Astrocyte (in vitro differentiated cells and primary cell): ENCODE results near the gene RETREG1. TPM values are rescaled to one million over a fixed set of nuclear protein-coding genes. Genes with fewer than 3 reads are reported as not detected.
A peak's percentile ranks its signal among the peaks of the same experiment; 100 is the strongest.

Source experiments
- DNase-seq: peaks from one replicate; pipeline ENCODE4 v3.0.0-alpha.2; 2010; ENCODE audit warnings: low read depth
- FAIRE-seq: peaks from 2 replicates; lab custom pipeline; 2011; peaks lifted over from hg19 to GRCh38; lab: Jason Lieb, UNC
- H2AFZ ChIP-seq: 2 replicates; pipeline ENCODE4 v1.6.0; 2012; ENCODE audit warnings: low read depth, low read length, inconsistent platforms
- H3K27ac ChIP-seq: 2 replicates; pipeline ENCODE4 v1.5.1; 2011; ENCODE audit warnings: low read depth, low read length, inconsistent platforms
- H3K27me3 ChIP-seq: 2 replicates; pipeline ENCODE4 v1.6.0; 2011; ENCODE audit warnings: low read length, inconsistent platforms; ENCODE audit not compliant: insufficient read depth
- H3K36me3 ChIP-seq: 2 replicates; pipeline ENCODE4 v1.5.1; 2011; ENCODE audit warnings: low read length, inconsistent platforms; ENCODE audit not compliant: insufficient read depth
- H3K4me1 ChIP-seq: 2 replicates; pipeline ENCODE4 v1.5.1; 2011; ENCODE audit warnings: low read length, inconsistent platforms; ENCODE audit not compliant: insufficient read depth
- H3K4me2 ChIP-seq: 2 replicates; pipeline ENCODE4 v1.6.0; 2012; ENCODE audit warnings: low read length, inconsistent platforms
- H3K4me3 ChIP-seq: 2 replicates; pipeline ENCODE4 v1.5.1; 2011; ENCODE audit warnings: low read depth, mild to moderate bottlenecking, low read length, inconsistent platforms; ENCODE audit not compliant: insufficient read depth
- H3K79me2 ChIP-seq: 2 replicates; pipeline ENCODE4 v1.6.0; 2012; ENCODE audit warnings: mild to moderate bottlenecking, low read length, inconsistent platforms; ENCODE audit not compliant: insufficient read depth
- H3K9ac ChIP-seq: 2 replicates; pipeline ENCODE4 v1.6.0; 2012; ENCODE audit warnings: mild to moderate bottlenecking, low read length, inconsistent platforms
- H3K9me3 ChIP-seq: 2 replicates; pipeline ENCODE4 v1.5.1; 2012; ENCODE audit warnings: low read depth, mild to moderate bottlenecking, low read length, inconsistent platforms; ENCODE audit not compliant: insufficient read depth
- H4K20me1 ChIP-seq: 2 replicates; pipeline ENCODE4 v1.6.0; 2012; ENCODE audit warnings: low read length, inconsistent platforms; ENCODE audit not compliant: insufficient read depth
- H3K27ac Mint-ChIP-seq: one replicate; pipeline ENCODE4 v1.8.0; 2021; ENCODE audit warnings: mild to moderate bottlenecking, mixed read lengths; ENCODE audit not compliant: unreplicated experiment
- H3K27me3 Mint-ChIP-seq: one replicate; pipeline ENCODE4 v1.8.0; 2021; ENCODE audit warnings: low read depth, mixed read lengths; ENCODE audit not compliant: unreplicated experiment
- H3K36me3 Mint-ChIP-seq: one replicate; pipeline ENCODE4 v1.8.0; 2021; ENCODE audit warnings: low read depth, mixed read lengths; ENCODE audit not compliant: unreplicated experiment
- H3K4me1 Mint-ChIP-seq: one replicate; pipeline ENCODE4 v1.8.0; 2021; ENCODE audit warnings: low read depth, mixed read lengths; ENCODE audit not compliant: unreplicated experiment
- H3K4me3 Mint-ChIP-seq: one replicate; pipeline ENCODE4 v1.8.0; 2021; ENCODE audit warnings: mild to moderate bottlenecking, moderate library complexity, mixed read lengths; ENCODE audit not compliant: unreplicated experiment
- H3K9me3 Mint-ChIP-seq: one replicate; pipeline ENCODE4 v1.8.0; 2021; ENCODE audit warnings: mild to moderate bottlenecking, mixed read lengths; ENCODE audit not compliant: unreplicated experiment
- EZH2 ChIP-seq: IDR thresholded peaks from 2 replicates; pipeline ENCODE4 v1.6.1; 2012; ENCODE audit warnings: mild to moderate bottlenecking, low read length, inconsistent platforms; ENCODE audit not compliant: insufficient read depth
- total RNA-seq: library from RNA; stranded (reverse); gene quantifications from 2 replicates; pipeline ENCODE4 v1.2.1, GENCODE V29; 2021
- TF ChIP-seq, protein P1 (sequence below): IDR thresholded peaks from 2 replicates; pipeline ENCODE4 v1.5.1; 2011; ENCODE audit warnings: low read depth, mild to moderate bottlenecking, inconsistent platforms, low read length, moderate library complexity; ENCODE audit not compliant: insufficient read depth

The RETREG1 gene
- total RNA-seq, 1 donor from 2014 or later: 0.98 TPM

DNA sequence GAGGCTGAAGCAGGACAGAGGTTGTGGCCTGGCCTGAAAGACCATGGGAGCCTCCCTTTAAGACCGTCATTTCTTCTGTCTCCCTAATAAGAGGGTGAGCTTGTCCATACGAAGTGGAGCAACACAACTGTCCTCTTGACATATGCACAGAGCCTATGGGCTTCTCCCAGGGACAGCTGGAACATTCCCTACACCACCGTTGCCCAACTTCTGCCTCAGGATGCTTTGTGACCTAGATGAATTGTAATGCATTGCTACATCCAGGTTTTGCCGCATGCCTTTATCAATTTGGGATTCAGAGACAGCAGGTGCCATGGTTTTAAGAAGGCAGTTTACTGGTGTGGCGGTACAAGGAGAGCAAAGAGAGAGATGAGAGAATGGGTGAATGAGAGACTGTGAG lies 116.8 kb downstream of the RETREG1 start:
- H3K9ac ChIP-seq: no peak overlapping the region
- Mint-ChIP-seq H3K27ac (no peak overlapping the region), H3K27me3 (no peaks in the 10 kb centered on the region), H3K4me1 (peaks cover 7% of the 10 kb centered on the region), H3K4me3 (no peak overlapping the region), H3K9me3 (peaks cover 2% of the 10 kb centered on the region), H3K36me3 (peaks cover 1% of the 10 kb centered on the region)
- FAIRE-seq (no peak), DNase-seq (no peak)
- H3K27ac ChIP-seq: no peak overlapping the region
- H3K9me3 ChIP-seq: no peaks in the 10 kb centered on the region
- H3K4me2 ChIP-seq: no peak overlapping the region
- H2AFZ ChIP-seq: no peak overlapping the region
- H3K27me3 ChIP-seq: no peaks in the 10 kb centered on the region
- H3K4me3 ChIP-seq: no peak overlapping the region
- TF ChIP-seq, protein P1, sequence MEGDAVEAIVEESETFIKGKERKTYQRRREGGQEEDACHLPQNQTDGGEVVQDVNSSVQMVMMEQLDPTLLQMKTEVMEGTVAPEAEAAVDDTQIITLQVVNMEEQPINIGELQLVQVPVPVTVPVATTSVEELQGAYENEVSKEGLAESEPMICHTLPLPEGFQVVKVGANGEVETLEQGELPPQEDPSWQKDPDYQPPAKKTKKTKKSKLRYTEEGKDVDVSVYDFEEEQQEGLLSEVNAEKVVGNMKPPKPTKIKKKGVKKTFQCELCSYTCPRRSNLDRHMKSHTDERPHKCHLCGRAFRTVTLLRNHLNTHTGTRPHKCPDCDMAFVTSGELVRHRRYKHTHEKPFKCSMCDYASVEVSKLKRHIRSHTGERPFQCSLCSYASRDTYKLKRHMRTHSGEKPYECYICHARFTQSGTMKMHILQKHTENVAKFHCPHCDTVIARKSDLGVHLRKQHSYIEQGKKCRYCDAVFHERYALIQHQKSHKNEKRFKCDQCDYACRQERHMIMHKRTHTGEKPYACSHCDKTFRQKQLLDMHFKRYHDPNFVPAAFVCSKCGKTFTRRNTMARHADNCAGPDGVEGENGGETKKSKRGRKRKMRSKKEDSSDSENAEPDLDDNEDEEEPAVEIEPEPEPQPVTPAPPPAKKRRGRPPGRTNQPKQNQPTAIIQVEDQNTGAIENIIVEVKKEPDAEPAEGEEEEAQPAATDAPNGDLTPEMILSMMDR: no peak
- TF ChIP-seq EZH2: no peak
- no peaks in the 10 kb centered on the region for H3K4me1 ChIP-seq
- no peaks in the 10 kb centered on the region for H4K20me1 ChIP-seq
- no peaks in the 10 kb centered on the region for H3K36me3 ChIP-seq
- no peaks in the 10 kb centered on the region for H3K79me2 ChIP-seq

DNA sequence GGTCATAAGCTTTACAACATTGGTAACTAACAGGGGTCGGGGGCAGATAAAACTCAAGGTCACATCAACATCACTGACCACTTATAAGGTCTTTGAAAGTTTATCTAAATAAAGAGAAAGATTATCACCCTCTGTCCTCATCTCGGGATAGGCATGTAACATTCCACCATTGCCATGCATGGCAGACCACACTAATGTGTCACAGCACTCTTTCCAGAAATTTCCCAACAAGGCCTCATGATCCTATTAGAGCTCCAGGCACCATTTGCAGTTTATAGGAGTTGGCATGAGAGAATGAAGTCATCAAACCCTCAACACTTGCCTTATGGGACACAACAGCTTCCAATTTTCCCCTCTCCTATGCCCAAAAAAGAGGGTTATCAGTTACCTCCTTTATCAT lies 119.3 kb downstream of the RETREG1 start:
- Histone ChIP-seq H3K27ac (no peak overlapping the region), H4K20me1 (no peaks in the 10 kb centered on the region), H3K9ac (no peak overlapping the region), H3K9me3 (no peaks in the 10 kb centered on the region), H2AFZ (no peak overlapping the region), H3K4me1 (no peaks in the 10 kb centered on the region), H3K36me3 (no peaks in the 10 kb centered on the region), H3K79me2 (no peaks in the 10 kb centered on the region), H3K4me2 (no peak overlapping the region), H3K27me3 (no peaks in the 10 kb centered on the region), H3K4me3 (no peak overlapping the region)
- DNase-seq: no peak
- H3K9me3 Mint-ChIP-seq: peaks cover 12% of the 10 kb centered on the region
- peaks cover 4% of the 10 kb centered on the region for H3K36me3 Mint-ChIP-seq
- no peaks in the 10 kb centered on the region for H3K27me3 Mint-ChIP-seq
- H3K4me1 Mint-ChIP-seq: peaks cover 9% of the 10 kb centered on the region
- no peak for TF ChIP-seq EZH2
- TF ChIP-seq, protein P1: no peak
- H3K4me3 Mint-ChIP-seq: no peak overlapping the region
- FAIRE-seq: no peak
- H3K27ac Mint-ChIP-seq: no peak overlapping the region

DNA sequence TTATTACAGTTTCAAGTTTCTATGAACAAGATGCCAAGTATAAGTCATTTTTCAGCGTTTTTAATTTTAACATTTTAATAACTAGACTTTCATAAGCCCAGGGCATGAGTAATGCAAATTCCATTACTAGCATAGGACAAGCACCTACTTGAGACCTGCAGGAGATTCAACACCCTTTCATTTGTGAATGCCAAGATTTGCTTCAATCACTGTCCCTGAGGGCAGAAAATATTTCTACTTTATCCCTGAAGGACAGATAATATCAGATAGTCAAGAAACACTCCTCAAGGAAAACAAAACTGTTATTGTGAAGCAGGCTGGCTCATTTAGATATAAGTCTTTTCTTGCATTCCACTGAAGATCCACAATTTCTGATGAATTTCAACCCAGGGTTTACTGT lies 123.5 kb downstream of the RETREG1 start:
- no peak for TF ChIP-seq EZH2
- TF ChIP-seq, protein P1: no peak
- Mint-ChIP-seq H3K36me3 (peaks cover 3% of the 10 kb centered on the region), H3K4me3 (no peak overlapping the region), H3K9me3 (peaks cover 12% of the 10 kb centered on the region), H3K4me1 (peaks cover 3% of the 10 kb centered on the region), H3K27ac (peak overlapping the region; percentile 6), H3K27me3 (peaks cover under 1% of the 10 kb centered on the region)
- Histone ChIP-seq H3K4me3 (no peak overlapping the region), H3K27me3 (no peaks in the 10 kb centered on the region), H2AFZ (no peak overlapping the region), H3K27ac (no peak overlapping the region), H3K9ac (no peak overlapping the region), H3K4me2 (no peak overlapping the region), H3K9me3 (no peaks in the 10 kb centered on the region), H3K36me3 (no peaks in the 10 kb centered on the region), H3K79me2 (no peaks in the 10 kb centered on the region), H3K4me1 (no peaks in the 10 kb centered on the region), H4K20me1 (no peaks in the 10 kb centered on the region)
- DNase-seq (no peak), FAIRE-seq (no peak)
